ENCODE measurements around the gene CYTH4.
A peak's percentile ranks its signal among the peaks of the same experiment; 100 is the strongest.

Gene CYTH4

DNA sequence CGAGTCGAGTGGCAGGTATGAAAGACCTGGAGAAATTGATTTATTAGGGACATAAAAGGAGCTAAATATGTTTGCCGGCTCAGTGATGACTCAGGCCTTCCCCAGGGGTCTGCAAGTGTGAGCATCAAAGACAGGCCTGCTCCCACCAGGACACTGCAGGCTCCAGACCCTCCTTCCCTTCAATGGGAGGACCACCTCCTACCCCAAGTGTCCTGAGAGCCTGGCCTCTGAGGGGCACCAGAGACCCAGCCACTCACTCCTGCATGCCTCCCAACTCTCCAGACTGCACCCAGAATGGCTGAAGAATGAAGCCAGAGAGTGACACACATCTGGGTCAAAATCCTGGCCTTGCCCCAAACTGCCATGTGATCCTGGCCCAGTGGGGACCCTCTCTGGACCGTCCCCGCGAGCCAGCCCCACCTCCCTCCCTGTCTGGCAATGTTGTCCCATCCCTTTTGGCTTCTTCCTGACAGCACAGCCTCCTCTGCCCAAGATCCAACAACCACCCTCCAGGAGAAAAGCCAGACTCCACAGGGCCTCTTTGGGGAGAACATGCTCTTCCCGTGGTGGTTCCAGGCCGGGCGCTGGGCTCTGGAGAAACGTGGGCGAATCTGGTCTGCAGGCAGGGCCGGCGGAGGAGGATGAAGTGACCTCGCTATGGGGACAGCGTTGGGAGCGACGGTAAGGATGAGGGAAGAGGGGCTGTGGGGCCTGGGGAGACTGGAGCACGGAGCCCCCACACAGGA is 36.2 kb downstream of the CYTH4 start:
- no peak overlapping the region for H3K4me3 ChIP-seq (ENCODE audit: low read depth, low read length)
- no peaks in the 10 kb centered on the region for H3K27me3 ChIP-seq (ENCODE audit: insufficient read depth, low read depth, severe bottlenecking)
- TF ChIP-seq, protein P1, sequence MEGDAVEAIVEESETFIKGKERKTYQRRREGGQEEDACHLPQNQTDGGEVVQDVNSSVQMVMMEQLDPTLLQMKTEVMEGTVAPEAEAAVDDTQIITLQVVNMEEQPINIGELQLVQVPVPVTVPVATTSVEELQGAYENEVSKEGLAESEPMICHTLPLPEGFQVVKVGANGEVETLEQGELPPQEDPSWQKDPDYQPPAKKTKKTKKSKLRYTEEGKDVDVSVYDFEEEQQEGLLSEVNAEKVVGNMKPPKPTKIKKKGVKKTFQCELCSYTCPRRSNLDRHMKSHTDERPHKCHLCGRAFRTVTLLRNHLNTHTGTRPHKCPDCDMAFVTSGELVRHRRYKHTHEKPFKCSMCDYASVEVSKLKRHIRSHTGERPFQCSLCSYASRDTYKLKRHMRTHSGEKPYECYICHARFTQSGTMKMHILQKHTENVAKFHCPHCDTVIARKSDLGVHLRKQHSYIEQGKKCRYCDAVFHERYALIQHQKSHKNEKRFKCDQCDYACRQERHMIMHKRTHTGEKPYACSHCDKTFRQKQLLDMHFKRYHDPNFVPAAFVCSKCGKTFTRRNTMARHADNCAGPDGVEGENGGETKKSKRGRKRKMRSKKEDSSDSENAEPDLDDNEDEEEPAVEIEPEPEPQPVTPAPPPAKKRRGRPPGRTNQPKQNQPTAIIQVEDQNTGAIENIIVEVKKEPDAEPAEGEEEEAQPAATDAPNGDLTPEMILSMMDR (IDR thresholded peaks at IDR 0.05; ENCODE audit: low read depth, low read length): peak; percentile 63
- DNase-seq: no peak
- H3K9me3 ChIP-seq (ENCODE audit: severe bottlenecking): no peaks in the 10 kb centered on the region
- no peaks in the 10 kb centered on the region for H3K36me3 ChIP-seq
- no peak overlapping the region for H3K27ac ChIP-seq

DNA sequence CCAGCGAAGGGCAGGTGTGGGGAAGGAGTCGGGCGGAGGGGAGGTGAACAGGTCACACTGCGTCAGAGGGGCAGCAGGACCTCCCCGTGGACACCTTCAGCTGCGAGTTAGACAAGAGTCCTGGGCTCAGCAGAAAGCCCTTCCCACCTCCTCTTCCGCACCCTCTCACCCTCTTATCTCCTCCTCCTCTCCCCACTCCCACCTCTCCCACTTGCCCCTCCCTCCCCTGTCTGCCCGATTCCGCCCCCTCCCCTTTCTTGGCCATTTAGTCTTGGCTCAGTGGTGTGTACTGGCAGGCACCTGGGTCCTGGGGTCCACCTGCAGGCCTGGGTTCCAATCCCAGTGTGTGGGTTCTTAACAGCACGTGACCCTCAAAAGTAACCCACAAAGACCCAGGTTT is 37.2 kb downstream of the CYTH4 start:
- no peak for DNase-seq
- no peaks in the 10 kb centered on the region for H3K27me3 ChIP-seq (ENCODE audit: insufficient read depth, low read depth, severe bottlenecking)

DNA sequence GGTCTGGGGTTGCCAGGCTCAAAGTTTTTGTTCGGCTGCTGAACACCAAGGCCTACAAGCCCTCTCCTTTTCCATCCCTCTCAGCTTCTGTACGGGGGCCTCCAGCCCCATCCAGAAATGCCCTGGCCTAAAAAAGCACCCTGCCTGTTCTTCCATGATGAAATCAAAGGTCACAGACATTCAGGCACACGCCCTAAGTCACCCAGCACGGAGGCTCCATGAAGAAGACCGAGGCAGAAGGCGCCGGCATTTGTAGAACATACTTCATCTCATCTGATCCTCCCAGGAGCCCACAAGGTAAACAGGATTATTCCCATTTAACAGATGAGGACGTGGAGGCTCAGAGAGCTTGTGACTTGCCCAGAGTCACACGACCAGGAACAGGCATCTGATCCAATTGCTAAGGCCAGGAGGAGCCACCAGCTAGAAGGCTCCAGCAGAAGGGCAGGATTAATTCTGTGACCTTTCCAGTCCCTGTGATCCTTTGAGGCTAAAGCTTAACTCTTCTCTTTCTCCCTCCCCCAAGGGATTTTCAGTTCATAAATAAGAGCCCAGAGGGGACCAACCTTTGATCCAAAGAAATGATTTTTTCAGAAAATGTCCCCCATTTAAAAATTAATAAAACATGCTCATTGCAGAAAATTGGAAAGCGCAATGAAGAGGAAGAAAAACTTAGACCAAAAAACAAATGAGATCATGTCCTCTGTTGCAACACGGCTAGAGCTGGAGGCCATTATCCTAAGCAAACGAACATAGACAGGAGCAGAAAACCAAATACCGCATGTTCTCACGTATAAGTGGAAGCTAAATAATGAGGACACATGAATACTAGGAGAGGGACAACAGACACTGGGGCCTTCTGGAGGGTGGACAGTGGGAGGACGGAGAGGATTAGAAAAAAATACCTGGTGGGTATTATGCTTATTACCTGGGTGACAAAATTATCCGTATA is 38.7 kb downstream of the CYTH4 start:
- peak overlapping the region; percentile 74 for H3K27ac ChIP-seq
- no peak overlapping the region; the same call in 1 of the 2 replicates for H3K4me3 ChIP-seq (ENCODE audit: low read depth, low read length)
- peak; percentile 85 for DNase-seq
- TF ChIP-seq, protein P1 (IDR thresholded peaks at IDR 0.05; ENCODE audit: low read depth, low read length): no peak
- no peaks in the 10 kb centered on the region for H3K9me3 ChIP-seq (ENCODE audit: severe bottlenecking)
- no peaks in the 10 kb centered on the region for H3K27me3 ChIP-seq (ENCODE audit: insufficient read depth, low read depth, severe bottlenecking)
- H3K36me3 ChIP-seq: no peaks in the 10 kb centered on the region

More for the DNA sequence above, 37.2 kb downstream of the CYTH4 start:
- no peaks in the 10 kb centered on the region for H3K36me3 ChIP-seq
- TF ChIP-seq, protein P1 (IDR thresholded peaks at IDR 0.05; ENCODE audit: low read depth, low read length): no peak
- no peak overlapping the region for H3K4me3 ChIP-seq (ENCODE audit: low read depth, low read length)
- no peaks in the 10 kb centered on the region for H3K9me3 ChIP-seq (ENCODE audit: severe bottlenecking)
- no peak overlapping the region; the same call in 1 of the 2 replicates for H3K27ac ChIP-seq

DNA sequence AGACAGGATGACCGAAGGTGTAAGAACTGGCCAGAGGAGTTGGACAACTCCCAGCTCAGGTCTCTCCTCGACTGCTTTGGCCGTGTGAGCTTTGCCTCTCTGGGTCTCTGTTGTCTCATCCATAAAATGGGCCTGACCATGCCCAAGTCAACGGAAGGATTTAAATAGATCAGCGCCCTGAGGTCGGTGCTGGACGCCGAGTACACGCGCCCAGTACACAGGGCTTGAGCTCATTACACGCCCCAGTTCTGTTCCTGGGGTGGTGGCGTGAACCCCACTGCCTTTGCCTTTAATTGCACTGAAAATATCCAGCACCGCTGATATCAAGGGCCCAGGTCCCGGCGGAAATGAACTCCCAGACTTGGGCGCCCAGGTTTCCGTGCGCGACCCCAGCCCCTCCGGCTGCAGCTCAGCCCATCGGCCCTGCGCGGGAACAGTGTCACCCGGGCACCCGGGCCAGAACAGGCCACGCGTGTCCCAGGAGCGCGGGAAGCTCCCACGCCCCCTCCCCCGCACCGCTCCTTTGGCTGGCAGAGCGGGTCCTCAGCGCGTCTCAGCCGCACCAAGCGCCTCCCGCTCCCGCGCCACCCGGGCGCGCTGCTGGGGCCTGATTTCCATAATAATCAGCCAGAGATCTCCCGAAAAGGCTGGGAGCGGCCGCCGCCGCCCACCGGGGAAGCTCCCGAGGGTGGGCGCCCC is 42.2 kb downstream of the CYTH4 start:
- DNase-seq: no peak
- no peak overlapping the region for H3K4me3 ChIP-seq (ENCODE audit: low read depth, low read length)
- no peaks in the 10 kb centered on the region for H3K27me3 ChIP-seq (ENCODE audit: insufficient read depth, low read depth, severe bottlenecking)
- H3K9me3 ChIP-seq (ENCODE audit: severe bottlenecking): no peaks in the 10 kb centered on the region
- no peaks in the 10 kb centered on the region for H3K36me3 ChIP-seq
- H3K27ac ChIP-seq: no peak overlapping the region
- TF ChIP-seq, protein P1 (IDR thresholded peaks at IDR 0.05; ENCODE audit: low read depth, low read length): no peak

DNA sequence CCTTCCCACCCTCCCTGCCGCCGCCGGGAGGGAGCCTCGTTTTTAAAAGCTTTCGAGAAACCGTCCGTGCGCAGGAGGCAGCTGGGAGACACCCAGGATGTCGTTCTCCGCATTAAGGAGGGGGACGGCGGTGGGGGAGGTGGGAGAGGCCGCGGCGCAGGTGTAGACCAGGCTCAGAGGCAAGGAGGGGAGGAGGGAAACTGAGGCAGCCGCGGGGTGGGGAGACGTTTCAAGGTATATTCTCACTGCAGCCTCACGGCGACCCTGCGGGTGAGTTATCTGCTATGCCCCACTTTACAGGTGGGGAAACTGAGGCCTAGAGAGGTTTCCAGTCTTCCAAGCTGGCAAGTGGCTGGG is 42.7 kb downstream of the CYTH4 start:
- TF ChIP-seq, protein P1 (IDR thresholded peaks at IDR 0.05; ENCODE audit: low read depth, low read length): no peak
- Histone ChIP-seq H3K9me3 (ENCODE audit: severe bottlenecking) (no peaks in the 10 kb centered on the region), H3K36me3 (no peaks in the 10 kb centered on the region), H3K27ac (no peak overlapping the region), H3K27me3 (ENCODE audit: insufficient read depth, low read depth, severe bottlenecking) (no peaks in the 10 kb centered on the region), H3K4me3 (ENCODE audit: low read depth, low read length) (no peak overlapping the region)
- no peak for DNase-seq
